ENCODE results near the gene GZMH.
"Not testable (repeated sequence)": the region's sequence is repeated elsewhere in the genome, so short reads cannot be mapped to it uniquely, and the experiment has no call there.

The GZMH gene

GRCh38 chr14:24609655-24610344 lies at the start of gene GZMH:
Gene GZMH, minus strand, starts transcription at chr14:24609685. Its CDS starts 72 bp downstream, at chr14:24609613.
- Histone ChIP-seq H3K27ac (ENCODE audit: low read depth, low read length) (no peak within 1 kb of the TSS), H4K20me1 (ENCODE audit: control insufficient read depth, insufficient read depth, low read depth, low read length) (no peaks in the 10 kb centered on the region), H3K27me3 (ENCODE audit: control insufficient read depth, low read length) (no peaks in the 10 kb centered on the region), H3K4me2 (ENCODE audit: low read length) (no peak within 1 kb of the TSS), H3K4me1 (ENCODE audit: control insufficient read depth, low read length) (no peaks in the 10 kb centered on the region), H3K4me3 (ENCODE audit: low read length) (no peak within 1 kb of the TSS), H3K9me2 (replicated peaks; ENCODE audit: control insufficient read depth, low read length) (no peaks in the 10 kb centered on the region), H3K79me2 (ENCODE audit: control insufficient read depth, low read length) (no peaks in the 10 kb centered on the region), H3K9me3 (ENCODE audit: control insufficient read depth, insufficient read depth, low read length) (no peaks in the 10 kb centered on the region), H3K36me3 (ENCODE audit: control insufficient read depth, low read length) (no peaks in the 10 kb centered on the region), H3F3A (ENCODE audit: control insufficient read depth, insufficient read depth) (no peaks in the 10 kb centered on the region)
- TF ChIP-seq CTCF (IDR thresholded peaks at IDR 0.05; ENCODE audit: low read depth, low read length, poor library complexity, severe bottlenecking) (no peak), EZH2phosphoT487 (IDR thresholded peaks at IDR 0.05; ENCODE audit: borderline replicate concordance, low read length) (no peak)

- H3K9me2 ChIP-seq (replicated peaks; ENCODE audit: control insufficient read depth, low read length); H3F3A ChIP-seq (ENCODE audit: control insufficient read depth, insufficient read depth); H3K4me2 ChIP-seq (ENCODE audit: low read length); H3K79me2 ChIP-seq (ENCODE audit: control insufficient read depth, low read length); H3K27ac ChIP-seq (ENCODE audit: low read depth, low read length); H3K4me3 ChIP-seq (ENCODE audit: low read length); H3K36me3 ChIP-seq (ENCODE audit: control insufficient read depth, low read length); H3K27me3 ChIP-seq (ENCODE audit: control insufficient read depth, low read length); H4K20me1 ChIP-seq (ENCODE audit: control insufficient read depth, insufficient read depth, low read depth, low read length); H3K9me3 ChIP-seq (ENCODE audit: control insufficient read depth, insufficient read depth, low read length): not testable (repeated sequence)
- peaks cover 14% of the 10 kb centered on the region for H3K4me1 ChIP-seq (ENCODE audit: control insufficient read depth, low read length)
Measured at GRCh38 chr14:24648361-24648760, 38.9 kb upstream of the GZMH start.

GRCh38 chr14:24639905-24640304 lies 30.4 kb upstream of the GZMH start:
- TF ChIP-seq EZH2phosphoT487 (IDR thresholded peaks at IDR 0.05; ENCODE audit: borderline replicate concordance, low read length) (no peak), CTCF (IDR thresholded peaks at IDR 0.05; ENCODE audit: low read depth, low read length, poor library complexity, severe bottlenecking) (no peak)
- H3K27ac ChIP-seq (ENCODE audit: low read depth, low read length) = no peak overlapping the region
- H3K4me2 ChIP-seq (ENCODE audit: low read length) = no peak overlapping the region
- no peak overlapping the region for H3K4me3 ChIP-seq (ENCODE audit: low read length)
- no peaks in the 10 kb centered on the region for H4K20me1 ChIP-seq (ENCODE audit: control insufficient read depth, insufficient read depth, low read depth, low read length)
- no peaks in the 10 kb centered on the region for H3K4me1 ChIP-seq (ENCODE audit: control insufficient read depth, low read length)
- no peaks in the 10 kb centered on the region for H3K79me2 ChIP-seq (ENCODE audit: control insufficient read depth, low read length)
- no peaks in the 10 kb centered on the region for H3K9me2 ChIP-seq (replicated peaks; ENCODE audit: control insufficient read depth, low read length)
- H3K27me3 ChIP-seq (ENCODE audit: control insufficient read depth, low read length) = no peaks in the 10 kb centered on the region
- no peaks in the 10 kb centered on the region for H3K9me3 ChIP-seq (ENCODE audit: control insufficient read depth, insufficient read depth, low read length)
- no peaks in the 10 kb centered on the region for H3F3A ChIP-seq (ENCODE audit: control insufficient read depth, insufficient read depth)
- H3K36me3 ChIP-seq (ENCODE audit: control insufficient read depth, low read length) = no peaks in the 10 kb centered on the region

GRCh38 chr14:24639270-24639669 lies 29.8 kb upstream of the GZMH start:
- Histone ChIP-seq H3K79me2 (ENCODE audit: control insufficient read depth, low read length) (no peaks in the 10 kb centered on the region), H3K9me2 (replicated peaks; ENCODE audit: control insufficient read depth, low read length) (no peaks in the 10 kb centered on the region), H3K4me2 (ENCODE audit: low read length) (no peak overlapping the region), H3K4me3 (ENCODE audit: low read length) (no peak overlapping the region), H3K27me3 (ENCODE audit: control insufficient read depth, low read length) (no peaks in the 10 kb centered on the region), H3K36me3 (ENCODE audit: control insufficient read depth, low read length) (no peaks in the 10 kb centered on the region), H3K27ac (ENCODE audit: low read depth, low read length) (no peak overlapping the region), H4K20me1 (ENCODE audit: control insufficient read depth, insufficient read depth, low read depth, low read length) (no peaks in the 10 kb centered on the region), H3K9me3 (ENCODE audit: control insufficient read depth, insufficient read depth, low read length) (no peaks in the 10 kb centered on the region), H3F3A (ENCODE audit: control insufficient read depth, insufficient read depth) (no peaks in the 10 kb centered on the region), H3K4me1 (ENCODE audit: control insufficient read depth, low read length) (no peaks in the 10 kb centered on the region)
- TF ChIP-seq EZH2phosphoT487 (IDR thresholded peaks at IDR 0.05; ENCODE audit: borderline replicate concordance, low read length) = no peak
- TF ChIP-seq CTCF (IDR thresholded peaks at IDR 0.05; ENCODE audit: low read depth, low read length, poor library complexity, severe bottlenecking) = no peak

Data from DOHH2 (cell line).